DOHH2 (cell line): ENCODE measurements around the gene TBC1D4.

Experiments used
- EZH2phosphoT487 ChIP-seq: fragments of 200-600 bp; sonication (generic); IDR thresholded peaks from 2 replicates; pipeline ENCODE4 v1.6.1; 2017; ENCODE audit warnings: borderline replicate concordance, mild to moderate bottlenecking, antibody characterized with exemption, low read length, moderate library complexity, mixed read lengths
- TF ChIP-seq, protein P1 (sequence below): fragments of 200-600 bp; sonication (generic); IDR thresholded peaks from one replicate; pipeline ENCODE4 v1.5.1; 2014; ENCODE audit warnings: antibody characterized with exemption, mild to moderate bottlenecking, low read depth, low read length; ENCODE audit not compliant: poor library complexity, severe bottlenecking

GRCh38 chr13:75366380-75367280 lies 115.3 kb downstream of the TBC1D4 start:
- TF ChIP-seq, protein P1, sequence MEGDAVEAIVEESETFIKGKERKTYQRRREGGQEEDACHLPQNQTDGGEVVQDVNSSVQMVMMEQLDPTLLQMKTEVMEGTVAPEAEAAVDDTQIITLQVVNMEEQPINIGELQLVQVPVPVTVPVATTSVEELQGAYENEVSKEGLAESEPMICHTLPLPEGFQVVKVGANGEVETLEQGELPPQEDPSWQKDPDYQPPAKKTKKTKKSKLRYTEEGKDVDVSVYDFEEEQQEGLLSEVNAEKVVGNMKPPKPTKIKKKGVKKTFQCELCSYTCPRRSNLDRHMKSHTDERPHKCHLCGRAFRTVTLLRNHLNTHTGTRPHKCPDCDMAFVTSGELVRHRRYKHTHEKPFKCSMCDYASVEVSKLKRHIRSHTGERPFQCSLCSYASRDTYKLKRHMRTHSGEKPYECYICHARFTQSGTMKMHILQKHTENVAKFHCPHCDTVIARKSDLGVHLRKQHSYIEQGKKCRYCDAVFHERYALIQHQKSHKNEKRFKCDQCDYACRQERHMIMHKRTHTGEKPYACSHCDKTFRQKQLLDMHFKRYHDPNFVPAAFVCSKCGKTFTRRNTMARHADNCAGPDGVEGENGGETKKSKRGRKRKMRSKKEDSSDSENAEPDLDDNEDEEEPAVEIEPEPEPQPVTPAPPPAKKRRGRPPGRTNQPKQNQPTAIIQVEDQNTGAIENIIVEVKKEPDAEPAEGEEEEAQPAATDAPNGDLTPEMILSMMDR, result no peak
- no peak for TF ChIP-seq EZH2phosphoT487
